SU-DHL-6 (cell line): ENCODE results near the gene NEGR1.

Experiments
- CTCF ChIP-seq: fragments of 200-600 bp; sonication (generic); IDR thresholded peaks from one replicate; pipeline ENCODE4 v1.5.1; 2017; ENCODE audit warnings: antibody characterized with exemption, mild to moderate bottlenecking, low read length, moderate library complexity; ENCODE audit not compliant: insufficient read depth, poor library complexity, severe bottlenecking
- EZH2phosphoT487 ChIP-seq: fragments of 200-600 bp; sonication (generic), shearing (Covaris generic); conservative IDR thresholded peaks from 2 replicates; pipeline ENCODE4 v1.6.1; 2018; ENCODE audit warnings: mild to moderate bottlenecking, antibody characterized with exemption, low read length, moderate library complexity, mixed read lengths

- TF ChIP-seq CTCF (no peak), EZH2phosphoT487 (no peak)
These were observed 314.7 kb downstream of the NEGR1 start for GRCh38 chr1:71967670-71968069.
